IMR-90 (cell line): ENCODE data around the gene ZNF300.

Experiments used
- CEBPB ChIP-seq: IDR thresholded peaks from 2 replicates; pipeline ENCODE4 v1.6.1; 2012; ENCODE audit warnings: low read depth, low read length, improper control_type of control experiment
- CHD1 ChIP-seq: IDR thresholded peaks from 2 replicates; pipeline ENCODE4 v1.6.1; 2012; ENCODE audit warnings: low read depth, low read length, improper control_type of control experiment
- MAFK ChIP-seq: IDR thresholded peaks from 2 replicates; pipeline ENCODE4 v1.6.1; 2012; ENCODE audit warnings: low read depth, low read length, improper control_type of control experiment
- MAZ ChIP-seq: IDR thresholded peaks from 2 replicates; pipeline ENCODE4 v1.6.1; 2012; ENCODE audit warnings: low read depth, mild to moderate bottlenecking, low read length, improper control_type of control experiment, moderate library complexity, borderline replicate concordance
- MXI1 ChIP-seq: IDR thresholded peaks from 2 replicates; pipeline ENCODE4 v1.6.1; 2012; ENCODE audit warnings: low read depth, mild to moderate bottlenecking, low read length, moderate library complexity, borderline replicate concordance
- NFE2L2 ChIP-seq: fragments of 150-350 bp; IDR thresholded peaks from 2 replicates; pipeline ENCODE4 v1.6.1; 2016; ENCODE audit warnings: low read depth, mild to moderate bottlenecking, low read length
- POLR2A ChIP-seq: IDR thresholded peaks from 2 replicates; pipeline ENCODE4 v1.6.1; 2012; ENCODE audit warnings: mild to moderate bottlenecking, low read depth, low read length
- RAD21 ChIP-seq: IDR thresholded peaks from 2 replicates; pipeline ENCODE4 v1.6.1; 2012; ENCODE audit warnings: low read length, improper control_type of control experiment
- RCOR1 ChIP-seq: IDR thresholded peaks from 2 replicates; pipeline ENCODE4 v1.6.1; 2012; ENCODE audit warnings: mild to moderate bottlenecking, low read length, improper control_type of control experiment; ENCODE audit not compliant: insufficient replicate concordance
- RFX5 ChIP-seq: IDR thresholded peaks from 2 replicates; pipeline ENCODE4 v1.8.0; 2012; ENCODE audit warnings: low read depth, mild to moderate bottlenecking, low read length, moderate library complexity
- SMC3 ChIP-seq: fragments of 150-350 bp; IDR thresholded peaks from 2 replicates; pipeline ENCODE4 v1.6.1; 2016; ENCODE audit warnings: low read depth, mild to moderate bottlenecking, antibody characterized with exemption, low read length, moderate library complexity
- TF ChIP-seq, protein P1 (sequence below): conservative IDR thresholded peaks from 2 replicates; pipeline ENCODE4 v1.5.1; 2012; ENCODE audit warnings: mild to moderate bottlenecking, low read depth, low read length, improper control_type of control experiment
- TF ChIP-seq, protein P2 (sequence below): fragments of 150-350 bp; IDR thresholded peaks from 2 replicates; pipeline ENCODE4 v1.6.1; 2017; ENCODE audit warnings: mild to moderate bottlenecking, antibody characterized with exemption, low read length, low read depth

DNA sequence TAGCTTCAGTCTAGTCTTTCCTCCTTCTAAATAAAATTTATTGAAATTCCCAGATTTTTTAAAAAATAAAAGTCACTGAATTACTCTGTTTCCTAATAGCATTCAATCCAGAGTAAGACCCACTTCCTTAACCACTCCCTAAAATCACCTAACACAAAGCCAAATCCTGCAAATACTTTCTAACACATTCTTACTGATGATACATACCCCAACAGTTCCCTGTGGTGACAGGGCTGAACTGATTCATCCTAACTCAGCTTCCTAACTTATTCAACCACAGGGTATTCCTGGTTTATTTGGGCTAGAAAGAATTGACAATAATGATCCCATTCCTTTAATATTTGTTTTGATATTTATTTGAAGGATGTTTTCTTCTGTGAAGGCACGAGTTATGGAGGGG, 40.7 kb upstream of the ZNF300 start:
- TF ChIP-seq, protein P1, sequence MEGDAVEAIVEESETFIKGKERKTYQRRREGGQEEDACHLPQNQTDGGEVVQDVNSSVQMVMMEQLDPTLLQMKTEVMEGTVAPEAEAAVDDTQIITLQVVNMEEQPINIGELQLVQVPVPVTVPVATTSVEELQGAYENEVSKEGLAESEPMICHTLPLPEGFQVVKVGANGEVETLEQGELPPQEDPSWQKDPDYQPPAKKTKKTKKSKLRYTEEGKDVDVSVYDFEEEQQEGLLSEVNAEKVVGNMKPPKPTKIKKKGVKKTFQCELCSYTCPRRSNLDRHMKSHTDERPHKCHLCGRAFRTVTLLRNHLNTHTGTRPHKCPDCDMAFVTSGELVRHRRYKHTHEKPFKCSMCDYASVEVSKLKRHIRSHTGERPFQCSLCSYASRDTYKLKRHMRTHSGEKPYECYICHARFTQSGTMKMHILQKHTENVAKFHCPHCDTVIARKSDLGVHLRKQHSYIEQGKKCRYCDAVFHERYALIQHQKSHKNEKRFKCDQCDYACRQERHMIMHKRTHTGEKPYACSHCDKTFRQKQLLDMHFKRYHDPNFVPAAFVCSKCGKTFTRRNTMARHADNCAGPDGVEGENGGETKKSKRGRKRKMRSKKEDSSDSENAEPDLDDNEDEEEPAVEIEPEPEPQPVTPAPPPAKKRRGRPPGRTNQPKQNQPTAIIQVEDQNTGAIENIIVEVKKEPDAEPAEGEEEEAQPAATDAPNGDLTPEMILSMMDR, result no peak
- TF ChIP-seq POLR2A, result no peak
- TF ChIP-seq, protein P2, sequence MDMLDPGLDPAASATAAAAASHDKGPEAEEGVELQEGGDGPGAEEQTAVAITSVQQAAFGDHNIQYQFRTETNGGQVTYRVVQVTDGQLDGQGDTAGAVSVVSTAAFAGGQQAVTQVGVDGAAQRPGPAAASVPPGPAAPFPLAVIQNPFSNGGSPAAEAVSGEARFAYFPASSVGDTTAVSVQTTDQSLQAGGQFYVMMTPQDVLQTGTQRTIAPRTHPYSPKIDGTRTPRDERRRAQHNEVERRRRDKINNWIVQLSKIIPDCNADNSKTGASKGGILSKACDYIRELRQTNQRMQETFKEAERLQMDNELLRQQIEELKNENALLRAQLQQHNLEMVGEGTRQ, result no peak
- no peak for TF ChIP-seq CEBPB
- no peak for TF ChIP-seq MAFK
- TF ChIP-seq MAZ, result no peak
- TF ChIP-seq RAD21, result no peak
- no peak for TF ChIP-seq NFE2L2
- TF ChIP-seq RCOR1, result no peak
- TF ChIP-seq CHD1, result no peak
- TF ChIP-seq RFX5, result no peak
- no peak for TF ChIP-seq MXI1
- no peak for TF ChIP-seq SMC3
